ENCODE results near the gene RNF113A.
"Not testable (repeated sequence)": the region's sequence is repeated elsewhere in the genome, so short reads cannot be mapped to it uniquely, and the experiment has no call there.

RNF113A gene

DNA sequence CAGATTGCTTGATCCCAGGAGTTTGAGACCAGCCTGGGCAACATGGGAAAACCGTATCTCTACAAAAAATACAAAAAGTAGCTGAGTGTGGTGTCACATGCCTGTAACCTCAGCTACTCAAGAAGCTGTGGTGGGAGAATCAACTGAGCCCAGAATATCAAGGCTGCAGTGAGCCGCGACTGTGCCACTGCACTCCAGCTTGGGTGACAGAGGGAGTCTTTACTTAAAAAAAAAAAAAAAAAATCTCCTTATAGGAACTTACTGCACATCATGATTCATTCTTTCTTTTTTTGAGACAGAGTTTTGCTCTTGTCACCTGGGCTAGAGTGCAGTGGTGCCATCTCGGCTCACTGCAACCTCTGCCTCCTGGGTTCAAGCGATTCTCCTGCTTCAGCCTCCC lies 43.1 kb downstream of the RNF113A start:
- no peak for DNase-seq

DNA sequence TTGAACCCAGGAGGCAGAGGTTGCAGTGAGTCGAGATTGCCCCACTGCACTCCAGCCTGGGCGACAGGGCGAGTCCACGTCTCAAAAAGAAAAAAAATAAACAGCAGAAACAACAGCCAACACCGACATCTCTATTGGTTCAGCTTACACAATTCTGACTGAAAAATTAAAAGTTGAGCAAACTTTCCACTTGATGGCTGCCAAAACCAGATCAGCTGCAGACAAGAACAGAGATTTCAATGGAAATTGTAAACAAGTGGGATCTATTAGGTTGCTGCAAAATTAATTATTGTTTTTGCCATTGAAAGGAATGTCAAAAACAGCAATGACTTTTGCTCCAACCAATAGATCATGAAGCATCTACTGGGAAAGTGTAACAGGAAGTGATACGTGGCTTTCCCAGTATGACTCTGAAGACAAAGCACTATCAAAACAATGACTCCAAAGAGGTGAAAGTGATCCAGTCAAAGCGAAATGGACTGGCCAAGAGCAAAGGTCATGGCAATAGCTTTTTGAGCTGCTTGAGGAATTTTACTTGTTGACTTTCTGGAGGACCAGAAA lies 45.1 kb downstream of the RNF113A start:
- no peak for DNase-seq

DNA sequence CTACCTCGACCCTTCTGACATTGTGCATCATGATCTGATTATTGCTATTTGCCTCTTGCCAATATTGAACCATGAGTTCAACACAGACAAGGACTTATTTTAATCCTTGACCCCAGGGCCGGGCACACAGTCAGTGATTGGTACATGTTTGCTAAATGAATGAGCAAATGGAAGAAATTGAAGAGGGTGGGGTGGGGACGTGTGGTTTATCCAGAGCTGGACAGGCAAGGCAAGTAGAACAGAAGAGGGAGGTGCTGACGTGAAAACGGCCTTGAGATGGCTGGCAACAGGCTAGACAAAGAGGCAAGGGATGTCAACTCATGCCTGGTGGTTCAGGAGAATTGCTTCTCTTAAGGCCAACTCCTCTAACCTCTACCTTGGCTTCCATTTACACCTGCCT lies 47.3 kb downstream of the RNF113A start:
- not testable (repeated sequence) for DNase-seq

DNA sequence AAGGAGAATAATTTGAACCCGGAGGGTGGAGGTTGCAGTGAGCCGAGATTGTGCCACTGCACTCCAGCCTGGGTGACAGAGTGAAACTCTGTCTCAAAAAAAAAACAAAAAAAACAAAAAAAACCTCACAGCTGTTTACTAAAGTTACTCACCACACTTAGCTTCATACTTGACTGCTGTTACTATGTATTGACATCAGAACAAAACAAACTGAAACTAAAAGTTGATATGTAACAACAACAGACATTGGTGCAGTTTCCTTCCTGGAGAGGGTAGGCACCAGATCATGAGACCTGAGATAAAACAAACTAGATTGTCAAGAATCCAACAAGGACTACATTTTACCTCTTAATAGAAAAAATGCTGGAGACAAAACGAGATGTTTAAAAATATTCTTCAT lies 49.8 kb downstream of the RNF113A start:
- not testable (repeated sequence) for DNase-seq

Measured in NCI-H1048 (cell line).